KMS-11 (cell line): ENCODE measurements around the gene MEF2D.

Experiments used
- H2AFZ ChIP-seq: fragments of 200-600 bp; sonication (generic); 2 replicates; pipeline ENCODE4 v1.6.1; 2016; ENCODE audit warnings: antibody characterized with exemption, mixed run types, low read depth
- H3K27ac ChIP-seq: fragments of 200-600 bp; sonication (generic); 2 replicates; pipeline ENCODE4 v1.6.1; 2016; ENCODE audit warnings: mild to moderate bottlenecking, mixed run types
- H3K27me3 ChIP-seq: fragments of 200-600 bp; sonication (generic); 2 replicates; pipeline ENCODE4 v1.6.1; 2017; ENCODE audit warnings: mild to moderate bottlenecking, low read depth, mixed run types, moderate library complexity; ENCODE audit not compliant: insufficient read depth
- H3K36me3 ChIP-seq: fragments of 200-600 bp; sonication (generic); 2 replicates; pipeline ENCODE4 v1.6.1; 2017; ENCODE audit warnings: mild to moderate bottlenecking, mixed run types; ENCODE audit not compliant: insufficient read depth
- H3K4me1 ChIP-seq: fragments of 200-600 bp; sonication (generic); 2 replicates; pipeline ENCODE4 v1.6.1; 2016; ENCODE audit warnings: mild to moderate bottlenecking, low read depth, mixed run types; ENCODE audit not compliant: poor library complexity, severe bottlenecking
- H3K4me2 ChIP-seq: fragments of 200-600 bp; sonication (generic); 2 replicates; pipeline ENCODE4 v1.7.0; 2016; ENCODE audit warnings: mild to moderate bottlenecking, mixed run types
- H3K4me3 ChIP-seq: fragments of 200-600 bp; sonication (generic); IDR thresholded peaks from 2 replicates; pipeline ENCODE4 v1.6.1; 2017; ENCODE audit warnings: low read depth, low read length, mixed read lengths; ENCODE audit not compliant: insufficient read depth
- H3K79me2 ChIP-seq: fragments of 200-600 bp; sonication (generic); 2 replicates; pipeline ENCODE4 v1.6.1; 2016; ENCODE audit warnings: low read depth, mixed run types; ENCODE audit not compliant: insufficient read depth
- H3K9ac ChIP-seq: fragments of 200-600 bp; sonication (generic); 2 replicates; pipeline ENCODE4 v1.6.1; 2016; ENCODE audit warnings: mild to moderate bottlenecking, mixed run types
- H4K20me1 ChIP-seq: fragments of 200-600 bp; sonication (generic); 2 replicates; pipeline ENCODE4 v1.6.1; 2016; ENCODE audit warnings: mild to moderate bottlenecking, mixed run types; ENCODE audit not compliant: insufficient read depth
- CTCF ChIP-seq: fragments of 200-600 bp; sonication (generic); conservative IDR thresholded peaks from 2 replicates; pipeline ENCODE4 v1.6.1; 2017; ENCODE audit warnings: low read depth, mild to moderate bottlenecking, antibody characterized with exemption, low read length, moderate library complexity, mixed read lengths

MEF2D gene

GRCh38 chr1:156530006-156530405 lies 29.4 kb upstream of the MEF2D start:
- Histone ChIP-seq H3K4me2 (no peak overlapping the region), H2AFZ (no peak overlapping the region), H3K27ac (no peak overlapping the region), H3K4me1 (peaks cover 10% of the 10 kb centered on the region), H3K9ac (no peak overlapping the region), H3K36me3 (no peaks in the 10 kb centered on the region), H4K20me1 (no peaks in the 10 kb centered on the region), H3K27me3 (no peaks in the 10 kb centered on the region), H3K4me3 (no peak overlapping the region), H3K79me2 (no peaks in the 10 kb centered on the region)
- TF ChIP-seq CTCF, result no peak

- Histone ChIP-seq H3K27ac (no peak overlapping the region), H3K4me1 (peaks cover 20% of the 10 kb centered on the region), H2AFZ (no peak overlapping the region), H3K9ac (no peak overlapping the region), H3K4me3 (no peak overlapping the region), H3K36me3 (no peaks in the 10 kb centered on the region), H3K4me2 (no peak overlapping the region), H4K20me1 (no peaks in the 10 kb centered on the region), H3K79me2 (no peaks in the 10 kb centered on the region), H3K27me3 (no peaks in the 10 kb centered on the region)
- no peak for TF ChIP-seq CTCF
These were observed 28.4 kb upstream of the MEF2D start for GRCh38 chr1:156528875-156529425.

- Histone ChIP-seq H4K20me1 (no peaks in the 10 kb centered on the region), H3K4me2 (no peak overlapping the region), H3K79me2 (no peaks in the 10 kb centered on the region), H3K4me3 (no peak overlapping the region), H3K27ac (no peak overlapping the region), H3K27me3 (no peaks in the 10 kb centered on the region), H2AFZ (no peak overlapping the region), H3K4me1 (peaks cover 23% of the 10 kb centered on the region), H3K9ac (no peak overlapping the region), H3K36me3 (no peaks in the 10 kb centered on the region)
- no peak for TF ChIP-seq CTCF
These were observed 27.7 kb upstream of the MEF2D start for GRCh38 chr1:156528231-156528630.

GRCh38 chr1:156527584-156527983 lies 27.0 kb upstream of the MEF2D start:
- no peaks in the 10 kb centered on the region for H3K27me3 ChIP-seq
- TF ChIP-seq CTCF, result no peak
- no peak overlapping the region for H3K27ac ChIP-seq
- H4K20me1 ChIP-seq, result no peaks in the 10 kb centered on the region
- no peaks in the 10 kb centered on the region for H3K79me2 ChIP-seq
- H3K9ac ChIP-seq, result no peak overlapping the region
- H2AFZ ChIP-seq, result no peak overlapping the region
- no peak overlapping the region for H3K4me3 ChIP-seq
- no peaks in the 10 kb centered on the region for H3K36me3 ChIP-seq
- H3K4me2 ChIP-seq, result no peak overlapping the region
- peaks cover 23% of the 10 kb centered on the region for H3K4me1 ChIP-seq
